ENCODE results near the gene PLA2G2C.
"Not testable (repeated sequence)": the region's sequence is repeated elsewhere in the genome, so short reads cannot be mapped to it uniquely, and the experiment has no call there.

The PLA2G2C gene

DNA sequence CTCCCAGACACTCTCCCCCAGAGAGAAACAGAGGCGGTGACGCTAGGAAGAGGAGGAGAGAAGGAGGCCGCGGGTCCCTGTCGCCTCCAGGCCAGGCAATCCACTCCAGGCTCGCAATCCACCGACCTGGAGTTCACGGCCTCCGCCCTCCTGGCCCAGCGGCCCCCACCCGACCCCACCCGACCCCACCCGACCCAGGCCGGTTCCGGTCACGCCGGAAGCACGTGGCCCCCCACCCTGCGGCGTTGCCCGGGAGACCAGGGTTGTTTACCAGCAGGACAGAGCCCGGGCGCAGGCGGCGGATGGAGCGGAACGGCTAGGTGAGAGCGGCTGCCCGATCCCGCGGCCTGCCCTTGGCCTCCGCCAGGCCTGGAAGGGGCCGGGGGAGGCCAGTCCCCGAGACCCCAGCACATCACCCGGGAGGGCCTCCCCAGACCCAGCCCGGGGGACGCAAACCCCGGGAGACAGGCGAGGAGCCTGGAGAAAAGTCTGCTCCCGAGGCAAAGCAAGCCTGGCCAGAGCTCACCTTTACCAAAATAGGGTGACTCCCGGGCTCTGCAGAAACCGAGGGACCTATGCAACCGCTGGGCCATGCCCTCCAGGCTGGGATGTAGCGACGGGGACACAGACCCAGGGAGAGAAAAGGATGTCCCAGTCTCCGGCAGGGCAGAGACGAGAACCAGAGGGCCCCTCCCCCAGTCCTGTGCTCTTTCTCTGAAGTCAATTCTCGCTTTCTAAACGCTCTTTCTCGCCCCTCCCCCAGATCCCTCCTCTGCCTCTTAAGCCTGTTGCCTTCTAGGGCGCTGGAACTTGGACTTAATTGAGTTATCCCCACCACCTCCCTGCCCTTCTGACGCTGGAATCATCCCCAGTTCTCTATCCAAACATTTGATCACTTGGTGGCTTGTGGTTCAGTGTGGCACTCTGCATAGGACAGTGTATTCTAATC, at the start of gene PLA2G2C, which contains the start of gene UBXN10:
PLA2G2C (minus strand) TSS at position 685 of the 949 bp plus-strand sequence. CDS start 9,155 bp downstream, outside the sequence.
UBXN10 (plus strand) TSS at position 263 of the 949 bp plus-strand sequence. CDS start 4,466 bp downstream, outside the sequence.
- Histone ChIP-seq H3K36me3 (ENCODE audit: low read depth) (no peaks in the 10 kb centered on the region), H3K27me3 (ENCODE audit: insufficient read depth, poor library complexity, severe bottlenecking) (no peaks in the 10 kb centered on the region), H3K9me3 (ENCODE audit: severe bottlenecking) (no peaks in the 10 kb centered on the region), H3K4me1 (ENCODE audit: insufficient read depth, poor library complexity, severe bottlenecking) (no peaks in the 10 kb centered on the region), H3K27ac (ENCODE audit: poor library complexity, severe bottlenecking) (no peak within 1 kb of the TSS), H3K4me3 (ENCODE audit: severe bottlenecking) (no peak within 1 kb of the TSS)
- DNase-seq (ENCODE audit: low spot score) (no peak), ATAC-seq (ENCODE audit: low read depth) (no peak)
- TF ChIP-seq, protein P1, sequence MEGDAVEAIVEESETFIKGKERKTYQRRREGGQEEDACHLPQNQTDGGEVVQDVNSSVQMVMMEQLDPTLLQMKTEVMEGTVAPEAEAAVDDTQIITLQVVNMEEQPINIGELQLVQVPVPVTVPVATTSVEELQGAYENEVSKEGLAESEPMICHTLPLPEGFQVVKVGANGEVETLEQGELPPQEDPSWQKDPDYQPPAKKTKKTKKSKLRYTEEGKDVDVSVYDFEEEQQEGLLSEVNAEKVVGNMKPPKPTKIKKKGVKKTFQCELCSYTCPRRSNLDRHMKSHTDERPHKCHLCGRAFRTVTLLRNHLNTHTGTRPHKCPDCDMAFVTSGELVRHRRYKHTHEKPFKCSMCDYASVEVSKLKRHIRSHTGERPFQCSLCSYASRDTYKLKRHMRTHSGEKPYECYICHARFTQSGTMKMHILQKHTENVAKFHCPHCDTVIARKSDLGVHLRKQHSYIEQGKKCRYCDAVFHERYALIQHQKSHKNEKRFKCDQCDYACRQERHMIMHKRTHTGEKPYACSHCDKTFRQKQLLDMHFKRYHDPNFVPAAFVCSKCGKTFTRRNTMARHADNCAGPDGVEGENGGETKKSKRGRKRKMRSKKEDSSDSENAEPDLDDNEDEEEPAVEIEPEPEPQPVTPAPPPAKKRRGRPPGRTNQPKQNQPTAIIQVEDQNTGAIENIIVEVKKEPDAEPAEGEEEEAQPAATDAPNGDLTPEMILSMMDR (IDR thresholded peaks at IDR 0.05; ENCODE audit: poor library complexity, severe bottlenecking) = no peak

GRCh38 chr1:20234788-20235535, 48.6 kb upstream of the PLA2G2C start:
- no peak for DNase-seq (ENCODE audit: low spot score)
- no peak for ATAC-seq (ENCODE audit: low read depth)
- no peak overlapping the region for H3K27ac ChIP-seq (ENCODE audit: poor library complexity, severe bottlenecking)
- H3K27me3 ChIP-seq (ENCODE audit: insufficient read depth, poor library complexity, severe bottlenecking) = no peaks in the 10 kb centered on the region
- peaks cover 15% of the 10 kb centered on the region for H3K4me1 ChIP-seq (ENCODE audit: insufficient read depth, poor library complexity, severe bottlenecking)
- TF ChIP-seq, protein P1 (IDR thresholded peaks at IDR 0.05; ENCODE audit: poor library complexity, severe bottlenecking) = no peak
- no peaks in the 10 kb centered on the region for H3K36me3 ChIP-seq (ENCODE audit: low read depth)
- no peaks in the 10 kb centered on the region for H3K9me3 ChIP-seq (ENCODE audit: severe bottlenecking)
- no peak overlapping the region for H3K4me3 ChIP-seq (ENCODE audit: severe bottlenecking)

DNA sequence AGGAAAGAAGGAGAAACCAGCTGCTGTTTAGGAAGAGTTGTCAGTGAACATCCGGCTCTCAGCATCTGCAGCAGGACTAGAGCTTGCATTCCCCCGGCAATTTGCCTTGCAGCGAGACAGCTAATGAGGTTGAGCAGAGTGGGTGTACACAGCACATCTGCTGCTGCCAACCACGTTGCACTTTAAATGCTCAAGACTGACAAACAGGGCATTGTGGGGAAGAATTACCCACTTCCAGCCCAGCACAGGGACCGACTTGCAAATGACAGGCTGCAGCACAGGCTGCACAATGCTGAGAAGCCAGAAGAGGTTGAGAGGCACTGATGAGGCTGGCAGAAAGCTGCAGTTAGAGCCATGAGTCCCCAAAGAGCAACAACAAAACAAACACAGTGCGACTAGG, 47.5 kb upstream of the PLA2G2C start:
- Histone ChIP-seq H3K27ac (ENCODE audit: poor library complexity, severe bottlenecking) (no peak overlapping the region), H3K9me3 (ENCODE audit: severe bottlenecking) (no peaks in the 10 kb centered on the region), H3K4me3 (ENCODE audit: severe bottlenecking) (no peak overlapping the region), H3K36me3 (ENCODE audit: low read depth) (no peaks in the 10 kb centered on the region), H3K27me3 (ENCODE audit: insufficient read depth, poor library complexity, severe bottlenecking) (no peaks in the 10 kb centered on the region), H3K4me1 (ENCODE audit: insufficient read depth, poor library complexity, severe bottlenecking) (peaks cover 15% of the 10 kb centered on the region)
- DNase-seq (ENCODE audit: low spot score) (no peak), ATAC-seq (ENCODE audit: low read depth) (no peak)
- TF ChIP-seq, protein P1 (IDR thresholded peaks at IDR 0.05; ENCODE audit: poor library complexity, severe bottlenecking) = no peak

DNA sequence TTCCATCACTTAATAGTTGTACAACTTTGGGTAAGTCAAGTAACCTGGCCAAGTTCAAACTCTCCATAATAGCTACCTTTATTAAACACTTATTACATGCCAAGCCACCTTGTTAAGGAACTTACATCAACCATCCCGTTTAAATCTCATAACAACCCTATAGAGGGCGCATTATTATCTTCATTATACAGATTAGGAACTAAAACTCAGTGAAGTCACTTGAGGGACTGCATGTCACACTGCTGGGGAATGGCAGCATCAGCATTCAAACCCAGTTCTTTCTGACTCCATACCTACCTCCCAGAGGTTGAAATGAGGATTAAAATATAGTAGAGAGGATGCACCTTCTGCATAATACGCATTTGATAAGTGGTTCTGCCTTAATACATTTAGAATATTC, 47.1 kb upstream of the PLA2G2C start:
- H3K4me1 ChIP-seq (ENCODE audit: insufficient read depth, poor library complexity, severe bottlenecking) = peaks cover 15% of the 10 kb centered on the region
- H3K27ac ChIP-seq (ENCODE audit: poor library complexity, severe bottlenecking) = peak overlapping the region; percentile 34
- no peaks in the 10 kb centered on the region for H3K9me3 ChIP-seq (ENCODE audit: severe bottlenecking)
- no peaks in the 10 kb centered on the region for H3K36me3 ChIP-seq (ENCODE audit: low read depth)
- ATAC-seq (ENCODE audit: low read depth) = no peak
- DNase-seq (ENCODE audit: low spot score) = no peak
- H3K4me3 ChIP-seq (ENCODE audit: severe bottlenecking) = no peak overlapping the region
- no peaks in the 10 kb centered on the region for H3K27me3 ChIP-seq (ENCODE audit: insufficient read depth, poor library complexity, severe bottlenecking)
- TF ChIP-seq, protein P1 (IDR thresholded peaks at IDR 0.05; ENCODE audit: poor library complexity, severe bottlenecking) = peak; percentile 60

GRCh38 chr1:20232564-20232963, 46.2 kb upstream of the PLA2G2C start:
- Histone ChIP-seq H3K27ac (ENCODE audit: poor library complexity, severe bottlenecking) (peak overlapping the region; percentile 34), H3K4me1 (ENCODE audit: insufficient read depth, poor library complexity, severe bottlenecking) (peaks cover 15% of the 10 kb centered on the region)
- ATAC-seq (ENCODE audit: low read depth); DNase-seq (ENCODE audit: low spot score); H3K36me3 ChIP-seq (ENCODE audit: low read depth); H3K27me3 ChIP-seq (ENCODE audit: insufficient read depth, poor library complexity, severe bottlenecking); H3K9me3 ChIP-seq (ENCODE audit: severe bottlenecking); H3K4me3 ChIP-seq (ENCODE audit: severe bottlenecking): not testable (repeated sequence)
